DMS114 treated with DMSO at 0.1 percent for 48 hours (cell line): ENCODE measurements around the gene LBHD2.

Experiments used
- DNase-seq: peaks from one replicate; lab custom pipeline; 2025; ENCODE audit not compliant: unreplicated experiment; lab: John Stamatoyannopoulos, UW

The LBHD2 gene

GRCh38 chr14:103130017-103130764 lies 46.2 kb downstream of the LBHD2 start:
- DNase-seq = no peak

- DNase-seq = no peak
These were observed 47.0 kb downstream of the LBHD2 start for GRCh38 chr14:103130965-103131364.

GRCh38 chr14:103131580-103131979 lies 47.6 kb downstream of the LBHD2 start:
- no peak for DNase-seq

GRCh38 chr14:103132381-103133209 lies 48.6 kb downstream of the LBHD2 start:
- no peak for DNase-seq

- no peak for DNase-seq
These were observed 49.5 kb downstream of the LBHD2 start for GRCh38 chr14:103133210-103134140.

GRCh38 chr14:103134405-103134804 lies 50.4 kb downstream of the LBHD2 start:
- no peak for DNase-seq

GRCh38 chr14:103134919-103135318 lies 50.9 kb downstream of the LBHD2 start:
- no peak for DNase-seq

GRCh38 chr14:103135333-103136260 lies 51.6 kb downstream of the LBHD2 start:
- DNase-seq = no peak

- DNase-seq = no peak
These were observed 52.6 kb downstream of the LBHD2 start for GRCh38 chr14:103136388-103137271.

GRCh38 chr14:103137689-103138300 lies 53.8 kb downstream of the LBHD2 start:
- DNase-seq = no peak

GRCh38 chr14:103138301-103139131 lies 54.5 kb downstream of the LBHD2 start:
- no peak for DNase-seq

- DNase-seq = no peak
These were observed 55.4 kb downstream of the LBHD2 start for GRCh38 chr14:103139132-103140025.
